GM23338 (cell line): Measurements from ENCODE around the gene P2RX4. TPM values are rescaled to one million over a fixed set of nuclear protein-coding genes. Genes with fewer than 3 reads are reported as not detected.

ENCODE experiments used
- ATAC-seq: fragments of 200-7000 bp; cut with Tn5 transposase; 3 replicates; pipeline ENCODE4 v1.9.1; 2020
- DNase-seq: peaks from one replicate; pipeline ENCODE4 v3.0.0-alpha.2; 2015; ENCODE audit warnings: low spot score
- H2AFZ ChIP-seq: fragments of 200-600 bp; sonication (generic); 2 replicates; pipeline ENCODE4 v1.8.0; 2016; ENCODE audit warnings: antibody characterized with exemption, mild to moderate bottlenecking, moderate library complexity
- H3F3A ChIP-seq: fragments of 200-600 bp; sonication (generic); replicated peaks from 2 replicates; pipeline ENCODE4 v1.8.0; 2017; ENCODE audit warnings: antibody characterized with exemption, mixed run types, low read depth
- H3K27ac ChIP-seq: fragments of 200-600 bp; sonication (generic); 2 replicates; pipeline ENCODE4 v1.6.1; 2016; ENCODE audit warnings: low read depth
- H3K27me3 ChIP-seq: fragments of 200-600 bp; sonication (generic); 2 replicates; pipeline ENCODE4 v1.8.0; 2016; ENCODE audit warnings: mild to moderate bottlenecking, mixed run types, moderate library complexity; ENCODE audit not compliant: insufficient read depth
- H3K36me3 ChIP-seq: fragments of 200-600 bp; sonication (generic); 2 replicates; pipeline ENCODE4 v1.8.0; 2016; ENCODE audit warnings: mild to moderate bottlenecking; ENCODE audit not compliant: insufficient read depth
- H3K4me1 ChIP-seq: fragments of 200-600 bp; sonication (generic); 2 replicates; pipeline ENCODE4 v1.8.0; 2016; ENCODE audit warnings: mild to moderate bottlenecking, moderate library complexity; ENCODE audit not compliant: insufficient read depth
- H3K4me2 ChIP-seq: fragments of 200-600 bp; sonication (generic); 2 replicates; pipeline ENCODE4 v1.7.1; 2017; ENCODE audit warnings: mixed run types
- H3K4me3 ChIP-seq: fragments of 200-600 bp; sonication (generic); 2 replicates; pipeline ENCODE4 v1.6.1; 2016; ENCODE audit warnings: mixed run types
- H3K79me2 ChIP-seq: fragments of 200-600 bp; sonication (generic); replicated peaks from 2 replicates; pipeline ENCODE4 v1.8.0; 2017; ENCODE audit warnings: mild to moderate bottlenecking; ENCODE audit not compliant: insufficient read depth
- H3K9me2 ChIP-seq: fragments of 200-600 bp; sonication (generic); 2 replicates; pipeline ENCODE4 v1.8.0; 2017; ENCODE audit not compliant: insufficient read depth
- H4K20me1 ChIP-seq: fragments of 200-600 bp; sonication (generic); replicated peaks from 2 replicates; pipeline ENCODE4 v1.8.0; 2017; ENCODE audit warnings: mild to moderate bottlenecking; ENCODE audit not compliant: insufficient read depth
- H3K27ac Mint-ChIP-seq: 2 replicates; pipeline ENCODE4 v1.8.0; 2020; ENCODE audit warnings: inconsistent platforms, mild to moderate bottlenecking, moderate library complexity, mixed read lengths
- H3K27me3 Mint-ChIP-seq: 3 replicates; pipeline ENCODE4 v1.8.0; 2022; ENCODE audit warnings: low read depth, mild to moderate bottlenecking, moderate library complexity, mixed read lengths, inconsistent platforms; ENCODE audit not compliant: insufficient read depth, poor library complexity
- H3K36me3 Mint-ChIP-seq: 3 replicates; pipeline ENCODE4 v1.8.0; 2021; ENCODE audit warnings: low read depth, mild to moderate bottlenecking, inconsistent platforms, moderate library complexity, mixed read lengths
- H3K4me1 Mint-ChIP-seq: 3 replicates; pipeline ENCODE4 v1.8.0; 2020; ENCODE audit warnings: mild to moderate bottlenecking, inconsistent platforms, mixed read lengths
- H3K4me3 Mint-ChIP-seq: 3 replicates; pipeline ENCODE4 v1.8.0; 2021; ENCODE audit warnings: moderate library complexity, mild to moderate bottlenecking, inconsistent platforms, mixed read lengths
- H3K9me3 Mint-ChIP-seq: 3 replicates; pipeline ENCODE4 v1.8.0; 2020; ENCODE audit warnings: moderate library complexity, mild to moderate bottlenecking, inconsistent platforms, mixed read lengths
- CREB1 ChIP-seq: fragments of 250-450 bp; sonication (Bioruptor Pico); IDR thresholded peaks from 2 replicates; pipeline ENCODE4 v1.5.0; 2020; ENCODE audit warnings: low read depth, mild to moderate bottlenecking, moderate library complexity
- EZH2 ChIP-seq: fragments of 200-600 bp; sonication (generic); IDR thresholded peaks from one replicate; pipeline ENCODE4 v1.8.0; 2017; ENCODE audit warnings: antibody characterized with exemption, mild to moderate bottlenecking, low read depth; ENCODE audit not compliant: unreplicated experiment
- EZH2phosphoT487 ChIP-seq: fragments of 200-600 bp; sonication (generic); IDR thresholded peaks from one replicate; pipeline ENCODE4 v1.8.1; 2018; ENCODE audit warnings: antibody characterized with exemption; ENCODE audit not compliant: unreplicated experiment
- JUNB ChIP-seq: IDR thresholded peaks from one replicate; pipeline ENCODE4 v1.6.1; 2016; ENCODE audit warnings: antibody characterized with exemption; ENCODE audit not compliant: unreplicated experiment
- NANOG ChIP-seq: IDR thresholded peaks from 2 replicates; pipeline ENCODE4 v1.6.1; 2016; ENCODE audit warnings: antibody characterized with exemption, borderline replicate concordance
- POLR2AphosphoS5 ChIP-seq: IDR thresholded peaks from 2 replicates; pipeline ENCODE4 v1.6.1; 2016; ENCODE audit warnings: antibody characterized with exemption, low read depth
- REST ChIP-seq: IDR thresholded peaks from one replicate; pipeline ENCODE4 v1.6.1; 2018; ENCODE audit warnings: antibody characterized with exemption; ENCODE audit not compliant: unreplicated experiment
- STAT1 ChIP-seq: IDR thresholded peaks from one replicate; pipeline ENCODE4 v1.6.1; 2016; ENCODE audit warnings: antibody characterized with exemption; ENCODE audit not compliant: unreplicated experiment
- ZNF114 ChIP-seq: fragments of 250-450 bp; sonication (Bioruptor Pico); IDR thresholded peaks from 2 replicates; pipeline ENCODE4 v1.5.0; 2020; ENCODE audit warnings: mild to moderate bottlenecking, moderate library complexity
- ZNF331 ChIP-seq: fragments of 250-450 bp; sonication (Bioruptor Pico); IDR thresholded peaks from 2 replicates; pipeline ENCODE4 v1.5.0; 2020; ENCODE audit warnings: low read depth, mild to moderate bottlenecking, moderate library complexity
- ZNF462 ChIP-seq: fragments of 250-450 bp; sonication (Bioruptor Pico); IDR thresholded peaks from 2 replicates; pipeline ENCODE4 v1.5.0; 2020; ENCODE audit warnings: mild to moderate bottlenecking, moderate library complexity
- polyA plus RNA-seq: library from polyadenylated mRNA; unstranded; fragments of >200 nt; fragmentation: Nextera tagmentation; extraction: Ambion mirVana; gene quantifications from 2 replicates; pipeline ENCODE4 v1.2.1, GENCODE V29; 2016
- total RNA-seq: library from RNA; depleted of rRNA; stranded (reverse); fragments of >200 nt; shearing (Covaris generic); gene quantifications from 2 replicates; pipeline ENCODE4 v1.2.3, GENCODE V29; 2014
- TF ChIP-seq, protein P1 (sequence below), 2 experiments: fragments of 200-600 bp in 1 of 2; sonication (generic) in 1 of 2; conservative IDR thresholded peaks; 2 replicates each; pipeline versions ENCODE4 v1.5.1 to v1.6.1; 2016 to 2017; ENCODE audit warnings: antibody characterized with exemption in 2 of 2, low read depth in 2 of 2, mild to moderate bottlenecking in 2 of 2, moderate library complexity in 1 of 2
- TF ChIP-seq, protein P2 (sequence below): IDR thresholded peaks from 2 replicates; pipeline ENCODE4 v1.6.1; 2016; ENCODE audit warnings: antibody characterized with exemption

The P2RX4 gene
- total and polyA plus RNA-seq, 2 experiments from 2014 or later = 5.6 to 18.9 TPM

DNA sequence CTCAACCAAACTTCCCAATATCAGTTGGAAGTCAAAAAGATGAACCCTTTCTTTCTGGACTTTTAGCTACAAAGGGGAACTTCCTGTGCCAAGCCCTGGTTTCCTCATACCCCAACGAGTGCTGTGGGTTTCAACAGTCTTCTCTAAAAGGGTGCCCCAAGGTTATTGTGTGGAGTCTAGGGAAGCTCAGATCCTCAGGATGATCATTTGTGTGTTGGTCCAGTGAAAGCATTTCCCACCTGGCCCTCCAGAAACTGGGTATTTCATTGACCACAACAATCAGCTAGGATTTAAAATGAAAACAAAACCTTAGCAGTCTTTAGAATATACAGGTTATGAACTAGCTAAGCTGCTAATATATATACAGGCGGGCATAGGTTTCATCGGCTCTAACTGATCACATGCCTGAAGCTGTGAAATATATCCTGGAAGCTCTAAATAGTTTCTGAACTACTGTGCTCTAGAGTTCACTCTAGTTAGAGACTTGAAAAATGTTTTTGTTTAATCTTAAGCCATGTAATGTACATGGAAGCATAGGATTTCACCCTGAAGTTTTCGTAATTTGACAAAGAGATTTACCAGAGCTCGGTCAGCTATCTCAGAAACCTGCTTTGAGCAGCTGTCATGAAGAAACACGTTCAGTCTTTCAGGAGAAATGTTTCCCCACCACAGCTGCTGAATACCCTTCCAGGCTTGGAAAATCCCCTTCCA lies 29.6 kb downstream of the P2RX4 start:
- ATAC-seq = no peak
- Histone ChIP-seq H3K9me2 (no peaks in the 10 kb centered on the region; the same call in 1 of the 2 replicates), H3K79me2 (no peaks in the 10 kb centered on the region), H3K36me3 (no peaks in the 10 kb centered on the region), H2AFZ (no peak overlapping the region), H3K4me3 (no peak overlapping the region), H4K20me1 (no peaks in the 10 kb centered on the region; the same call in 1 of the 2 replicates), H3K27ac (peak overlapping the region; percentile 56; the same call in 1 of the 2 replicates), H3F3A (no peaks in the 10 kb centered on the region), H3K4me1 (peaks cover 17% of the 10 kb centered on the region; the same call in 1 of the 2 replicates), H3K27me3 (no peaks in the 10 kb centered on the region), H3K4me2 (0 out of 2 replicates have a peak overlapping the region, but pooled peaks have one; percentile 20)
- H3K4me3 Mint-ChIP-seq = no peak overlapping the region; the same call in 2 of the 3 replicates
- no peak for DNase-seq
- H3K27me3 Mint-ChIP-seq = peaks cover 13% of the 10 kb centered on the region
- TF ChIP-seq, protein P1, sequence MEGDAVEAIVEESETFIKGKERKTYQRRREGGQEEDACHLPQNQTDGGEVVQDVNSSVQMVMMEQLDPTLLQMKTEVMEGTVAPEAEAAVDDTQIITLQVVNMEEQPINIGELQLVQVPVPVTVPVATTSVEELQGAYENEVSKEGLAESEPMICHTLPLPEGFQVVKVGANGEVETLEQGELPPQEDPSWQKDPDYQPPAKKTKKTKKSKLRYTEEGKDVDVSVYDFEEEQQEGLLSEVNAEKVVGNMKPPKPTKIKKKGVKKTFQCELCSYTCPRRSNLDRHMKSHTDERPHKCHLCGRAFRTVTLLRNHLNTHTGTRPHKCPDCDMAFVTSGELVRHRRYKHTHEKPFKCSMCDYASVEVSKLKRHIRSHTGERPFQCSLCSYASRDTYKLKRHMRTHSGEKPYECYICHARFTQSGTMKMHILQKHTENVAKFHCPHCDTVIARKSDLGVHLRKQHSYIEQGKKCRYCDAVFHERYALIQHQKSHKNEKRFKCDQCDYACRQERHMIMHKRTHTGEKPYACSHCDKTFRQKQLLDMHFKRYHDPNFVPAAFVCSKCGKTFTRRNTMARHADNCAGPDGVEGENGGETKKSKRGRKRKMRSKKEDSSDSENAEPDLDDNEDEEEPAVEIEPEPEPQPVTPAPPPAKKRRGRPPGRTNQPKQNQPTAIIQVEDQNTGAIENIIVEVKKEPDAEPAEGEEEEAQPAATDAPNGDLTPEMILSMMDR (conservative IDR thresholded peaks at IDR 0.05; ENCODE audit: low read depth in 2 of 2) = no peak
- no peak for TF ChIP-seq STAT1
- no peak for TF ChIP-seq EZH2
- no peak for TF ChIP-seq EZH2phosphoT487
- TF ChIP-seq JUNB = no peak
- no peak for TF ChIP-seq ZNF114
- no peak for TF ChIP-seq ZNF331
- TF ChIP-seq POLR2AphosphoS5 = no peak
- no peak for TF ChIP-seq NANOG
- TF ChIP-seq ZNF462 (CRISPR knock-in tag) = no peak
- TF ChIP-seq, protein P2, sequence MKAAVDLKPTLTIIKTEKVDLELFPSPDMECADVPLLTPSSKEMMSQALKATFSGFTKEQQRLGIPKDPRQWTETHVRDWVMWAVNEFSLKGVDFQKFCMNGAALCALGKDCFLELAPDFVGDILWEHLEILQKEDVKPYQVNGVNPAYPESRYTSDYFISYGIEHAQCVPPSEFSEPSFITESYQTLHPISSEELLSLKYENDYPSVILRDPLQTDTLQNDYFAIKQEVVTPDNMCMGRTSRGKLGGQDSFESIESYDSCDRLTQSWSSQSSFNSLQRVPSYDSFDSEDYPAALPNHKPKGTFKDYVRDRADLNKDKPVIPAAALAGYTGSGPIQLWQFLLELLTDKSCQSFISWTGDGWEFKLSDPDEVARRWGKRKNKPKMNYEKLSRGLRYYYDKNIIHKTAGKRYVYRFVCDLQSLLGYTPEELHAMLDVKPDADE = no peak
- no peak for TF ChIP-seq REST
- no peak for TF ChIP-seq CREB1
- peaks cover 41% of the 10 kb centered on the region for H3K4me1 Mint-ChIP-seq
- H3K9me3 Mint-ChIP-seq = no peaks in the 10 kb centered on the region
- peak overlapping the region; percentile 31 for H3K27ac Mint-ChIP-seq
- peaks cover 21% of the 10 kb centered on the region for H3K36me3 Mint-ChIP-seq
